ENCODE measurements around the gene XYLB. TPM values are rescaled to one million over a fixed set of nuclear protein-coding genes. Genes with fewer than 3 reads are reported as not detected.

Gene XYLB
- polyA plus RNA-seq, 1 of the 3 experiments (the other 2 are of a cell fraction): 2.7 TPM

- no peaks in the 10 kb centered on the region for H3K4me1 ChIP-seq (ENCODE audit: control insufficient read depth in 1 of 2, insufficient read depth in 2 of 2, low read depth in 1 of 2, low read length in 1 of 2)
- H3K9me2 ChIP-seq: no peaks in the 10 kb centered on the region
- TF ChIP-seq GATA2 (CRISPR knock-in tag; IDR thresholded peaks at IDR 0.05) (no peak), FOSL2 (IDR thresholded peaks at IDR 0.05; ENCODE audit: borderline replicate concordance, low read depth) (no peak), SIN3A (IDR thresholded peaks at IDR 0.05; ENCODE audit: borderline replicate concordance, low read depth, low read length) (no peak)
- WGBS (ENCODE audit: low lambda C conversion rate): 11% methylated on average over 2 of the region's 2 CpGs
- H3K9ac ChIP-seq: no peak overlapping the region
- no peak overlapping the region for H3K27ac ChIP-seq (ENCODE audit: low read depth in 2 of 2, low read length in 1 of 2)
- ChIA-PET POLR2A (no interaction called here), CTCF (interaction anchor here (2.5 kb wide), 1 partner anchor 34 kb away, joined by 7 read pairs; no protein-coding TSS in a partner anchor)
- no peaks in the 10 kb centered on the region for H3F3A ChIP-seq (replicated peaks; ENCODE audit: insufficient read depth)
- H2AFZ ChIP-seq (ENCODE audit: low read depth): no peak overlapping the region
- H3K9me3 ChIP-seq: no peaks in the 10 kb centered on the region
- no peaks in the 10 kb centered on the region for H4K20me1 ChIP-seq (ENCODE audit: insufficient read depth)
- no peak overlapping the region for H3K4me2 ChIP-seq
- H3K79me2 ChIP-seq (ENCODE audit: insufficient read depth): no peaks in the 10 kb centered on the region
- no peak for DNase-seq
- H3K4me3 ChIP-seq (ENCODE audit: low read depth in 2 of 2, low read length in 1 of 2): no peak overlapping the region
- H3K27me3 ChIP-seq (ENCODE audit: insufficient read depth): no peaks in the 10 kb centered on the region
- H3K36me3 ChIP-seq (replicated peaks in 1 of 2; ENCODE audit: control insufficient read depth in 1 of 2, insufficient read depth in 2 of 2, low read length in 1 of 2): no peaks in the 10 kb centered on the region
Measured at GRCh38 chr3:38446085-38446686, 99.6 kb downstream of the XYLB start.

- DNase-seq: no peak
- Histone ChIP-seq H3K79me2 (ENCODE audit: insufficient read depth) (no peaks in the 10 kb centered on the region), H3K4me3 (ENCODE audit: low read depth in 2 of 2, low read length in 1 of 2) (no peak overlapping the region), H3K9ac (no peak overlapping the region), H3K4me1 (ENCODE audit: control insufficient read depth in 1 of 2, insufficient read depth in 2 of 2, low read depth in 1 of 2, low read length in 1 of 2) (no peaks in the 10 kb centered on the region), H3K27ac (ENCODE audit: low read depth in 2 of 2, low read length in 1 of 2) (no peak overlapping the region), H4K20me1 (ENCODE audit: insufficient read depth) (no peaks in the 10 kb centered on the region), H3K4me2 (no peak overlapping the region), H3F3A (replicated peaks; ENCODE audit: insufficient read depth) (no peaks in the 10 kb centered on the region), H2AFZ (ENCODE audit: low read depth) (no peak overlapping the region), H3K9me3 (no peaks in the 10 kb centered on the region), H3K36me3 (replicated peaks in 1 of 2; ENCODE audit: control insufficient read depth in 1 of 2, insufficient read depth in 2 of 2, low read length in 1 of 2) (no peaks in the 10 kb centered on the region), H3K9me2 (no peaks in the 10 kb centered on the region), H3K27me3 (ENCODE audit: insufficient read depth) (no peaks in the 10 kb centered on the region)
- ChIA-PET CTCF (interaction anchor here (2.5 kb wide), 1 partner anchor 33 kb away, joined by 7 read pairs; no protein-coding TSS in a partner anchor), POLR2A (no interaction called here)
- TF ChIP-seq NFIC (IDR thresholded peaks at IDR 0.05; ENCODE audit: borderline replicate concordance) (no peak), SMC3 (IDR thresholded peaks at IDR 0.05; ENCODE audit: low read depth, low read length) (no peak), YY1 (IDR thresholded peaks at IDR 0.05; ENCODE audit: low read depth) (no peak), GABPA (IDR thresholded peaks at IDR 0.05; ENCODE audit: low read depth) (no peak), CTCF (IDR thresholded peaks at IDR 0.05) (no peak), RCOR1 (IDR thresholded peaks at IDR 0.05; ENCODE audit: low read length) (no peak)
Measured at GRCh38 chr3:38446812-38447211, 100.2 kb downstream of the XYLB start.

GRCh38 chr3:38450853-38451252 lies 104.3 kb downstream of the XYLB start:
- H3K4me1 ChIP-seq (ENCODE audit: control insufficient read depth in 1 of 2, insufficient read depth in 2 of 2, low read depth in 1 of 2, low read length in 1 of 2): peaks cover 0 to 11% of the 10 kb centered on the region in 2 experiments; a peak in 1 of 4 replicates

More at GRCh38 chr3:38450853-38451252, 104.3 kb downstream of the XYLB start:
- H3K27me3 ChIP-seq (ENCODE audit: insufficient read depth): no peaks in the 10 kb centered on the region
- H4K20me1 ChIP-seq (ENCODE audit: insufficient read depth): peaks cover 4% of the 10 kb centered on the region
- peaks cover 11% of the 10 kb centered on the region for H3K79me2 ChIP-seq (ENCODE audit: insufficient read depth)
- TF ChIP-seq TCF12 (IDR thresholded peaks at IDR 0.05) (no peak), USF1 (IDR thresholded peaks at IDR 0.05; ENCODE audit: borderline replicate concordance, low read depth) (no peak), NRF1 (IDR thresholded peaks at IDR 0.05; ENCODE audit: low read depth, low read length) (no peak), SMC3 (IDR thresholded peaks at IDR 0.05; ENCODE audit: low read depth, low read length) (no peak), CTCF (IDR thresholded peaks at IDR 0.05) (no peak), POLR2AphosphoS5 (IDR thresholded peaks at IDR 0.05; ENCODE audit: low read depth, low read length) (no peak), RCOR1 (IDR thresholded peaks at IDR 0.05; ENCODE audit: low read length) (no peak), FOSL2 (IDR thresholded peaks at IDR 0.05; ENCODE audit: borderline replicate concordance, low read depth) (no peak)
- ChIA-PET CTCF (no interaction called here), POLR2A (no interaction called here)
- H3K4me3 ChIP-seq (ENCODE audit: low read depth in 2 of 2, low read length in 1 of 2): no peak overlapping the region
- no peaks in the 10 kb centered on the region for H3K9me3 ChIP-seq
- DNase-seq: no peak
- H3K9me2 ChIP-seq: no peaks in the 10 kb centered on the region
- no peak overlapping the region for H3K9ac ChIP-seq
- no peak overlapping the region for H3K4me2 ChIP-seq
- 79% methylated on average over 3 of the region's 3 CpGs for WGBS (ENCODE audit: low lambda C conversion rate)
- no peaks in the 10 kb centered on the region for H3K36me3 ChIP-seq (replicated peaks in 1 of 2; ENCODE audit: control insufficient read depth in 1 of 2, insufficient read depth in 2 of 2, low read length in 1 of 2)
- H2AFZ ChIP-seq (ENCODE audit: low read depth): no peak overlapping the region
- H3F3A ChIP-seq (replicated peaks; ENCODE audit: insufficient read depth): no peaks in the 10 kb centered on the region
- no peak overlapping the region for H3K27ac ChIP-seq (ENCODE audit: low read depth in 2 of 2, low read length in 1 of 2)
